Fibroblast of the aortic adventitia (primary cell): ENCODE data around the gene ZNF574. TPM values are rescaled to one million over a fixed set of nuclear protein-coding genes. Genes with fewer than 3 reads are reported as not detected.

Source experiments
- DNase-seq: peaks from one replicate; pipeline ENCODE4 v3.0.0-alpha.2; 2010; ENCODE audit warnings: low read depth
- H3K4me3 ChIP-seq: 2 replicates; pipeline ENCODE4 v1.5.1; 2011; ENCODE audit warnings: low read depth, mild to moderate bottlenecking, control low read depth, low read length, moderate library complexity
- CTCF ChIP-seq: IDR thresholded peaks from 2 replicates; pipeline ENCODE4 v1.5.1; 2011; ENCODE audit warnings: mild to moderate bottlenecking, low read length, control low read depth, inconsistent platforms; ENCODE audit not compliant: insufficient read depth
- total RNA-seq: library from RNA; depleted of rRNA; stranded (reverse); fragments of >200 nt; gene quantifications from 2 replicates; pipeline ENCODE4 v1.2.3, GENCODE V29; 2012; ENCODE audit warnings: low replicate concordance

ZNF574 gene
- total RNA-seq, 1 donor, result 17.2 TPM

- DNase-seq, result no peak
- TF ChIP-seq CTCF, result no peak
Measured at GRCh38 chr19:42067315-42067888, 8.6 kb upstream of the ZNF574 start.

GRCh38 chr19:42068361-42068755 lies 7.6 kb upstream of the ZNF574 start:
- no peak for DNase-seq
- no peak overlapping the region for H3K4me3 ChIP-seq
- no peak for TF ChIP-seq CTCF

More at GRCh38 chr19:42067315-42067888, 8.6 kb upstream of the ZNF574 start:
- H3K4me3 ChIP-seq, result no peak overlapping the region

GRCh38 chr19:42068756-42069571 lies 7.0 kb upstream of the ZNF574 start:
- DNase-seq, result no peak
- no peak for TF ChIP-seq CTCF
- no peak overlapping the region for H3K4me3 ChIP-seq

GRCh38 chr19:42069619-42070351 lies 6.2 kb upstream of the ZNF574 start, which contains the start of gene GRIK5:
GRIK5 (minus strand) TSS chr19:42070206; CDS start chr19:42065770, 4,436 bp downstream.
- DNase-seq, result no peak
- no peak within 1 kb of the TSS for H3K4me3 ChIP-seq
- no peak for TF ChIP-seq CTCF

- TF ChIP-seq CTCF, result no peak
- DNase-seq, result no peak
- no peak overlapping the region for H3K4me3 ChIP-seq
Measured at GRCh38 chr19:42071247-42071646, 4.7 kb upstream of the ZNF574 start.

GRCh38 chr19:42074513-42075363 lies 1.2 kb upstream of the ZNF574 start:
- TF ChIP-seq CTCF, result no peak
- H3K4me3 ChIP-seq, result peak overlapping the region; percentile 93
- DNase-seq, result no peak
